IMR-90 (cell line): Measurements from ENCODE around the gene ANKFN1. TPM values are rescaled to one million over a fixed set of nuclear protein-coding genes. Genes with fewer than 3 reads are reported as not detected.

Experiments used
- ATAC-seq: fragments of 200-7000 bp; cut with Tn5 transposase; 2 replicates; pipeline ENCODE4 v1.9.1; 2020; ENCODE audit warnings: low read depth, mild to moderate bottlenecking, moderate library complexity
- BruUV-seq: library from RNA; stranded (reverse); fragments of 400-500 nt; replicated peaks from 2 replicates; lab custom pipeline; 2021; lab: Mats Ljungman, UMichigan
- CTCF ChIA-PET: fragments of 300-600 bp; formaldehyde crosslinking; extraction: SDS; loops from one replicate; lab custom pipeline; 2021; ENCODE audit warnings: antibody characterized with exemption; lab: Yijun Ruan, JAX
- POLR2A ChIA-PET: fragments of 300-600 bp; sonication (Branson Sonifier 250); formaldehyde crosslinking; loops from one replicate; lab custom pipeline; 2022; ENCODE audit warnings: antibody characterized with exemption; ENCODE audit not compliant: unreplicated experiment; lab: Charles Lee
- DNase-seq: peaks from one replicate; pipeline ENCODE4 v3.0.0; 2013
- H2AFZ ChIP-seq: replicated peaks from 2 replicates; pipeline ENCODE3; 2013; ENCODE audit warnings: low read length, mild to moderate bottlenecking; ENCODE audit not compliant: poor library complexity
- H2AK5ac ChIP-seq: 2 replicates; pipeline ENCODE4 v1.6.1; 2013; ENCODE audit warnings: low read depth, low read length, inconsistent platforms
- H2AK9ac ChIP-seq: replicated peaks from 2 replicates; pipeline ENCODE3; 2013; ENCODE audit warnings: mild to moderate bottlenecking, low read depth, low read length, moderate library complexity; ENCODE audit not compliant: poor library complexity
- H2BK120ac ChIP-seq: 2 replicates; pipeline ENCODE4 v1.6.1; 2013; ENCODE audit warnings: low read depth, low read length, inconsistent platforms
- H2BK15ac ChIP-seq: 3 replicates; pipeline ENCODE4 v1.6.1; 2013; ENCODE audit warnings: low read depth, low read length, inconsistent platforms
- H2BK20ac ChIP-seq: 2 replicates; pipeline ENCODE4 v1.6.1; 2013; ENCODE audit warnings: low read depth, mild to moderate bottlenecking, inconsistent platforms, low read length, moderate library complexity
- H2BK5ac ChIP-seq: 2 replicates; pipeline ENCODE4 v1.6.1; 2013; ENCODE audit warnings: mild to moderate bottlenecking, low read depth, low read length, inconsistent platforms; ENCODE audit not compliant: poor library complexity, severe bottlenecking
- H3K14ac ChIP-seq: replicated peaks from 2 replicates; pipeline ENCODE4 v1.6.1; 2013; ENCODE audit warnings: low read depth, low read length, inconsistent platforms
- H3K18ac ChIP-seq: 2 replicates; pipeline ENCODE4 v1.6.1; 2013; ENCODE audit warnings: low read depth, low read length, control low read depth
- H3K23ac ChIP-seq: 2 replicates; pipeline ENCODE4 v1.6.1; 2013; ENCODE audit warnings: low read depth, low read length, inconsistent platforms
- H3K27ac ChIP-seq: 2 replicates; pipeline ENCODE4 v1.5.1; 2013; ENCODE audit warnings: mild to moderate bottlenecking, control low read depth, low read length; ENCODE audit not compliant: insufficient read depth
- H3K27me3 ChIP-seq: 2 replicates; pipeline ENCODE4 v1.6.1; 2013; ENCODE audit warnings: low read length; ENCODE audit not compliant: control insufficient read depth, insufficient read depth
- H3K36me3 ChIP-seq: 2 replicates; pipeline ENCODE4 v1.6.1; 2013; ENCODE audit warnings: low read length, mixed read lengths; ENCODE audit not compliant: control insufficient read depth, insufficient read depth
- H3K4ac ChIP-seq: 2 replicates; pipeline ENCODE4 v1.6.1; 2013; ENCODE audit warnings: low read depth, low read length, inconsistent platforms
- H3K4me1 ChIP-seq: 2 replicates; pipeline ENCODE4 v1.6.1; 2013; ENCODE audit warnings: low read length, mixed read lengths; ENCODE audit not compliant: control insufficient read depth, insufficient read depth
- H3K4me2 ChIP-seq: 2 replicates; pipeline ENCODE4 v1.6.1; 2013; ENCODE audit warnings: low read depth, mild to moderate bottlenecking, control low read depth, low read length, moderate library complexity
- H3K4me3 ChIP-seq: 2 replicates; pipeline ENCODE4 v1.5.1; 2013; ENCODE audit warnings: low read depth, mild to moderate bottlenecking, control low read depth, low read length, moderate library complexity; ENCODE audit not compliant: insufficient read depth
- H3K56ac ChIP-seq: 2 replicates; pipeline ENCODE4 v1.6.1; 2013; ENCODE audit warnings: low read length, inconsistent platforms; ENCODE audit not compliant: insufficient read depth; ENCODE audit errors: extremely low read depth
- H3K79me1 ChIP-seq, 2 experiments: 2 replicates each; pipeline ENCODE4 v1.6.1; 2013; ENCODE audit warnings: low read length in 2 of 2, inconsistent platforms in 1 of 2, low read depth in 1 of 2
- H3K9ac ChIP-seq: 2 replicates; pipeline ENCODE4 v1.6.1; 2013; ENCODE audit warnings: low read depth, low read length, control low read depth
- H3K9me1 ChIP-seq: 2 replicates; pipeline ENCODE4 v1.6.1; 2013; ENCODE audit warnings: low read length, inconsistent platforms; ENCODE audit not compliant: insufficient read depth
- H3K9me3 ChIP-seq: 2 replicates; pipeline ENCODE4 v1.6.1; 2013; ENCODE audit warnings: low read length; ENCODE audit not compliant: control insufficient read depth, insufficient read depth
- H4K20me1 ChIP-seq: 2 replicates; pipeline ENCODE4 v1.6.1; 2013; ENCODE audit warnings: low read length, inconsistent platforms; ENCODE audit not compliant: insufficient read depth
- H4K5ac ChIP-seq: 2 replicates; pipeline ENCODE4 v1.6.1; 2013; ENCODE audit warnings: mild to moderate bottlenecking, low read depth, low read length, control low read depth
- H4K8ac ChIP-seq, 2 experiments: 2 replicates each; pipeline ENCODE4 v1.6.1; 2013; ENCODE audit warnings: low read depth in 2 of 2, low read length in 2 of 2, control low read depth in 1 of 2, inconsistent platforms in 1 of 2
- H4K91ac ChIP-seq: 2 replicates; pipeline ENCODE4 v1.6.1; 2013; ENCODE audit warnings: low read depth, low read length, inconsistent platforms; ENCODE audit not compliant: insufficient read depth
- BHLHE40 ChIP-seq: fragments of 150-350 bp; IDR thresholded peaks from 2 replicates; pipeline ENCODE4 v1.6.1; 2016; ENCODE audit warnings: mild to moderate bottlenecking, low read depth, low read length
- CEBPB ChIP-seq: IDR thresholded peaks from 2 replicates; pipeline ENCODE4 v1.6.1; 2012; ENCODE audit warnings: low read depth, low read length, improper control_type of control experiment
- CTCF ChIP-seq: conservative IDR thresholded peaks from 2 replicates; pipeline ENCODE4 v1.5.1; 2012; ENCODE audit warnings: mild to moderate bottlenecking, low read depth, low read length, improper control_type of control experiment
- ELK1 ChIP-seq: fragments of 150-350 bp; IDR thresholded peaks from 2 replicates; pipeline ENCODE4 v1.6.1; 2016; ENCODE audit warnings: low read depth, mild to moderate bottlenecking, low read length, moderate library complexity, borderline replicate concordance
- FOS ChIP-seq: fragments of 150-350 bp; IDR thresholded peaks from 2 replicates; pipeline ENCODE4 v1.6.1; 2016; ENCODE audit warnings: low read depth, low read length
- MAZ ChIP-seq: IDR thresholded peaks from 2 replicates; pipeline ENCODE4 v1.6.1; 2012; ENCODE audit warnings: low read depth, mild to moderate bottlenecking, low read length, improper control_type of control experiment, moderate library complexity, borderline replicate concordance
- MXI1 ChIP-seq: IDR thresholded peaks from 2 replicates; pipeline ENCODE4 v1.6.1; 2012; ENCODE audit warnings: low read depth, mild to moderate bottlenecking, low read length, moderate library complexity, borderline replicate concordance
- NFE2L2 ChIP-seq: fragments of 150-350 bp; IDR thresholded peaks from 2 replicates; pipeline ENCODE4 v1.6.1; 2016; ENCODE audit warnings: low read depth, mild to moderate bottlenecking, low read length
- RCOR1 ChIP-seq: IDR thresholded peaks from 2 replicates; pipeline ENCODE4 v1.6.1; 2012; ENCODE audit warnings: mild to moderate bottlenecking, low read length, improper control_type of control experiment; ENCODE audit not compliant: insufficient replicate concordance
- RFX5 ChIP-seq: IDR thresholded peaks from 2 replicates; pipeline ENCODE4 v1.8.0; 2012; ENCODE audit warnings: low read depth, mild to moderate bottlenecking, low read length, moderate library complexity
- SMC3 ChIP-seq: fragments of 150-350 bp; IDR thresholded peaks from 2 replicates; pipeline ENCODE4 v1.6.1; 2016; ENCODE audit warnings: low read depth, mild to moderate bottlenecking, antibody characterized with exemption, low read length, moderate library complexity
- USF2 ChIP-seq: fragments of 150-350 bp; IDR thresholded peaks from 2 replicates; pipeline ENCODE4 v1.6.1; 2017; ENCODE audit warnings: mild to moderate bottlenecking, antibody characterized with exemption, low read length, low read depth
- WGBS, 2 experiments: methylation state at CpG; one replicate each; pipeline versions ENCODE4 v1.1.5 to v1.1.7; 2013; ENCODE audit warnings: missing lambda C conversion rate in 2 of 2; ENCODE audit not compliant: insufficient read length in 1 of 2; ENCODE audit errors: extremely low coverage in 2 of 2; 5-methylcytosine and 5-hydroxymethylcytosine counted together
- dilution Hi-C: fragments of 300-500 bp; cut with HindIII; formaldehyde crosslinking; loops from one replicate; pipeline ENCODE4 v1.14.3; 2018; ENCODE audit warnings: low sequenced_read_pairs; ENCODE audit not compliant: unreplicated experiment
- in situ Hi-C: fragments of 300-500 bp; cut with MboI; formaldehyde crosslinking; loops from 3 replicates; pipeline ENCODE4 v1.14.3; 2019; ENCODE audit warnings: low sequenced_read_pairs, inconsistent platforms, mixed read lengths
- intact Hi-C: fragments of 100-400 bp; cut with micrococcal nuclease; formaldehyde crosslinking; loops from 2 replicates; pipeline ENCODE4 v1.10.0; 2022
- polyA plus RNA-seq, 3 experiments: library from polyadenylated mRNA; depleted of rRNA; stranded (reverse); fragments of >200 nt; gene quantifications; 2 replicates each; pipeline ENCODE4 v1.2.3, GENCODE V29; 2012; ENCODE audit warnings: low replicate concordance in 1 of 3
- total RNA-seq: library from RNA; depleted of rRNA; stranded (reverse); fragments of >200 nt; gene quantifications from 2 replicates; pipeline ENCODE4 v1.2.3, GENCODE V29; 2012

Gene ANKFN1
- total and polyA plus RNA-seq, 2 of the 4 experiments (the other 2 are of a cell fraction) = not detected

DNA sequence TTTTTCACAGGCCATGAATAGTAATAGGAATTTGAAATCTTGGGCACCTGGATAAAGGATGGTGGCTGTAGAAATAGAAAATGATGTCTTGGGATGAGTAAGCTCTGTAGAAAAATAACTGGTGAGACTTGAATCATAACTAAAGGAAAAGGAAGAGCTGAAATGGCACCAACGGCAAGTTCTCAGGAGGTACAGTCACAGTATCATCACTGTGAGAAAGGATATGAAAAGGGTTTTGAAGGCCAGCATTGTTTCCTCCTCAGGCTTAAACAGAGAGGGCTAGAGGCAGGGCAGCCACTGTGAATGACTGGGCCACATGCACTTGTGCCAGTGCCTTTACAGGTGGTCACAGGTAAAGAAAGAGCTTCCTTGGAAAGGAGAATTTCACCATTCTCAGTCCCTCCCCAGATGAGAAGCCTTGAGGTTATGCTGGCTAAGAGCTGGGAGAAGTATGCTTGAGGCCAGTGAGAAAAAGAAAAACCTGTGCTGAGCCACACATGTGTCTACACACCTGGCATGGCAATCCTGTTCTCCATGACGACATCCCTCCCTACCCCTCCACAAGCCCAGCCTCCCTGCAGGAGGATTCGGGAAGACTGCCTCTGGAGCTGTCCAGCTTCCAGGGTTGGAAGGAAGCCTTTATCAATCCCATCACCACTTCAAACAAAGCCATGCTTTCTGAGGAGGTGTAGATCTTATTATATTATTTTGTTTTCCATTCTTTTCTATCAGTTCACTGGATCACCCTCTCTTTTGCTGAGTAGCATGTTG is 3.8 kb upstream of the ANKFN1 start (continued):
- TF ChIP-seq RFX5 = no peak

GRCh38 chr17:56150649-56151048 is 2.6 kb upstream of the ANKFN1 start:
- Histone ChIP-seq H3K23ac (no peak overlapping the region), H3K9me3 (no peaks in the 10 kb centered on the region), H4K20me1 (no peaks in the 10 kb centered on the region), H3K14ac (no peak overlapping the region), H2AK9ac (no peak overlapping the region), H2AK5ac (no peak overlapping the region), H3K9me1 (no peaks in the 10 kb centered on the region), H4K5ac (no peak overlapping the region), H3K18ac (no peak overlapping the region), H2AFZ (no peak overlapping the region), H4K91ac (no peak overlapping the region), H3K27ac (no peak overlapping the region), H3K36me3 (no peaks in the 10 kb centered on the region), H2BK5ac (no peak overlapping the region), H3K9ac (no peak overlapping the region), H3K27me3 (no peaks in the 10 kb centered on the region), H3K4me3 (no peak overlapping the region), H2BK120ac (no peak overlapping the region), H4K8ac (no peak overlapping the region), H2BK15ac (no peak overlapping the region), H2BK20ac (no peak overlapping the region), H3K4me1 (no peaks in the 10 kb centered on the region), H3K4ac (no peak overlapping the region), H3K56ac (no peak overlapping the region), H3K4me2 (no peak overlapping the region), H3K79me1 (no peaks in the 10 kb centered on the region)
- ChIA-PET CTCF (interaction anchor here (1.0 to 1.1 kb wide), 2 partner anchors 22 to 169 kb away, joined by 3 read pairs; no protein-coding TSS in a partner anchor), POLR2A (no interaction called here)
- DNase-seq = no peak
- WGBS, 2 experiments = 100% methylated on average over 1 of the region's 4 CpGs; no CpG with 5 or more reads in 1 of the 2 experiments
- dilution Hi-C loops (no loop called here), intact Hi-C loops (no loop called here), in situ Hi-C loops (no loop called here)
- no peak for TF ChIP-seq NFE2L2
- no peak for TF ChIP-seq FOS
- no peak for TF ChIP-seq USF2
- no peak for TF ChIP-seq RCOR1
- no peak for TF ChIP-seq MXI1
- TF ChIP-seq CEBPB = no peak
- TF ChIP-seq CTCF = no peak
- no peak for TF ChIP-seq SMC3
- no peak for TF ChIP-seq MAZ
- TF ChIP-seq RFX5 = no peak
- TF ChIP-seq BHLHE40 = no peak
- TF ChIP-seq ELK1 = no peak
- BruUV-seq = no TSS peak
- no peak for ATAC-seq
